Measurements from ENCODE around the gene MAN2B2.
A peak's percentile ranks its signal among the peaks of the same experiment; 100 is the strongest.

MAN2B2 gene

DNA sequence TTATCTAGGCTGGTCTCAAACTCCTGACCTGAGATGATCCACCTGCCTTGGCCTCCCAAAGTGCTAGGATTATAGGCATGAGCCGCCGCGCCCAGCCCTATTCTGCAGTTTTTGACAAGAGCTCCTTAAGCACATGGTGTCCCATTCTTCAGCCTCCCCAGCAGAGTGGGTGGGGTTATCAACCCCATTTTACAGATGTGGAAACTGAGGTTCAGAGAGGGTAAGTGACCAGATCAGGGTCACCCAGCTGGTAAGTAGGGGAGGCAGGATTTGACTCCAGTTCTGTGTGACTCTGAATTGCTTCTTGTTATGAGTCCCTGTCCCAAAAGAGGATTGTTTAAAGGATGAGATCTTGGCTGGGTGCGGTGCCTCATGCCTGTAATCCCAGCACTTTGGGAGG is 14.5 kb downstream of the MAN2B2 start:
- no peak for DNase-seq (ENCODE audit: extremely low read depth, low read depth)
- no peak overlapping the region for H3K4me3 ChIP-seq (replicated peaks; ENCODE audit: low read depth, low read length)
- no peak for TF ChIP-seq CTCF (IDR thresholded peaks at IDR 0.05; ENCODE audit: low read depth, low read length, missing control alignments)

GRCh38 chr4:6591313-6591712 is 16.3 kb downstream of the MAN2B2 start:
- DNase-seq (ENCODE audit: extremely low read depth, low read depth): no peak
- TF ChIP-seq CTCF (IDR thresholded peaks at IDR 0.05; ENCODE audit: low read depth, low read length, missing control alignments): no peak
- no peak overlapping the region for H3K4me3 ChIP-seq (replicated peaks; ENCODE audit: low read depth, low read length)

- H3K4me3 ChIP-seq (replicated peaks; ENCODE audit: low read depth, low read length): no peak overlapping the region
- peak; percentile 9 for TF ChIP-seq CTCF (IDR thresholded peaks at IDR 0.05; ENCODE audit: low read depth, low read length, missing control alignments)
- DNase-seq (ENCODE audit: extremely low read depth, low read depth): no peak
Observed at GRCh38 chr4:6591781-6592180, 16.8 kb downstream of the MAN2B2 start.

- no peak overlapping the region for H3K4me3 ChIP-seq (replicated peaks; ENCODE audit: low read depth, low read length)
- DNase-seq (ENCODE audit: extremely low read depth, low read depth): no peak
- TF ChIP-seq CTCF (IDR thresholded peaks at IDR 0.05; ENCODE audit: low read depth, low read length, missing control alignments): no peak
Observed at GRCh38 chr4:6592804-6593563, 18.0 kb downstream of the MAN2B2 start.

GRCh38 chr4:6594341-6594740 is 19.4 kb downstream of the MAN2B2 start:
- no peak for TF ChIP-seq CTCF (IDR thresholded peaks at IDR 0.05; ENCODE audit: low read depth, low read length, missing control alignments)
- H3K4me3 ChIP-seq (replicated peaks; ENCODE audit: low read depth, low read length): no peak overlapping the region

DNA sequence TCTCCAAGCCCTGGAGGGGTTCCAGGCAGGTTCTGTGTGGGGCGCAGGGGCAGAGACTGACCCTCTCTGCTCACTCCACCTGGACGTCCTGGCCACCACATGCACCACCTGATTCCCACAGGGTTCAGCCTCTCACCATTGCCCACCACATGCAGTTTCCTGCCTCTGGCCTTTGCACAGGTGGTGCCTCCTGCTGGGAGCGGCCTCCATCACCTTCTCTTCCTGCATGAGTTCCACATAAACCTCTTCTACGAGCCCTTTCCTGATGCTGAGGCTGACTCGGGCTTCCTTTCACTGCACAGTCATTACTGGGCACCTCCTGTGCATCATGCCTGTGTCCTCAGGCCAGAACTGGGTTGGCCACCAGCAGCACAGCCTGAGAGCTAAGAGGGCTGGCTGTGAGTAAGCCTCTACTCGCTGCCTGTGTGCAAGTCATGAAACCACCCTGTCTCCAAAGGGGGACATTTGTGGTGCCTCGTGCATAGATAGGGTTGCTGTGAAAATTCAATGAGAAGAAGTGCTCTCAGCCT is 19.9 kb downstream of the MAN2B2 start:
- H3K4me3 ChIP-seq (replicated peaks; ENCODE audit: low read depth, low read length): no peak overlapping the region
- TF ChIP-seq CTCF (IDR thresholded peaks at IDR 0.05; ENCODE audit: low read depth, low read length, missing control alignments): no peak
- DNase-seq (ENCODE audit: extremely low read depth, low read depth): no peak

More at GRCh38 chr4:6594341-6594740, 19.4 kb downstream of the MAN2B2 start:
- no peak for DNase-seq (ENCODE audit: extremely low read depth, low read depth)
